H9 (cell line): ENCODE data around the gene CCDC57. TPM values are rescaled to one million over a fixed set of nuclear protein-coding genes. Genes with fewer than 3 reads are reported as not detected.
A peak's percentile ranks its signal among the peaks of the same experiment; 100 is the strongest.

Source experiments
- DNase-seq: peaks from one replicate; pipeline ENCODE4 v3.0.0-alpha.2; 2017
- H2AFZ ChIP-seq: one replicate; pipeline ENCODE4 v1.6.1; 2013; ENCODE audit warnings: mild to moderate bottlenecking, low read length, control low read depth, moderate library complexity
- H2AK5ac ChIP-seq: 2 replicates; pipeline ENCODE4 v1.6.1; 2013; ENCODE audit warnings: low read length, control low read depth, mixed read lengths; ENCODE audit not compliant: insufficient read length
- H2BK120ac ChIP-seq: one replicate; pipeline ENCODE4 v1.6.1; 2013; ENCODE audit warnings: low read depth, mild to moderate bottlenecking, low read length, control low read depth, inconsistent platforms; ENCODE audit not compliant: poor library complexity, severe bottlenecking
- H2BK12ac ChIP-seq: 2 replicates; pipeline ENCODE4 v1.6.1; 2013; ENCODE audit warnings: low read length, control low read depth, mixed read lengths, low read depth; ENCODE audit not compliant: insufficient read length
- H2BK15ac ChIP-seq: 2 replicates; pipeline ENCODE4 v1.6.1; 2013; ENCODE audit warnings: low read depth, low read length, control low read depth
- H2BK20ac ChIP-seq: one replicate; pipeline ENCODE4 v1.6.1; 2013; ENCODE audit warnings: low read depth, mild to moderate bottlenecking, low read length, control low read depth, inconsistent platforms; ENCODE audit not compliant: poor library complexity, severe bottlenecking
- H2BK5ac ChIP-seq: 2 replicates; pipeline ENCODE4 v1.6.1; 2013; ENCODE audit warnings: low read length, control low read depth, mixed read lengths; ENCODE audit not compliant: insufficient read length
- H3K14ac ChIP-seq: 2 replicates; pipeline ENCODE4 v1.6.1; 2013; ENCODE audit warnings: low read length, control low read depth; ENCODE audit not compliant: insufficient read depth
- H3K18ac ChIP-seq: 2 replicates; pipeline ENCODE4 v1.6.1; 2013; ENCODE audit warnings: low read depth, mild to moderate bottlenecking, mixed read lengths, low read length, control low read depth; ENCODE audit not compliant: insufficient read length
- H3K23ac ChIP-seq: 2 replicates; pipeline ENCODE4 v1.6.1; 2013; ENCODE audit warnings: low read length, control low read depth, mixed read lengths, low read depth; ENCODE audit not compliant: insufficient read length
- H3K23me2 ChIP-seq: 2 replicates; pipeline ENCODE4 v1.6.1; 2013; ENCODE audit warnings: low read depth, mild to moderate bottlenecking, mixed read lengths, low read length, control low read depth; ENCODE audit not compliant: insufficient read length, poor library complexity, severe bottlenecking
- H3K27ac ChIP-seq: 2 replicates; pipeline ENCODE4 v1.5.1; 2013; ENCODE audit warnings: low read length, control low read depth, mixed read lengths, low read depth; ENCODE audit not compliant: insufficient read length
- H3K27me3 ChIP-seq: 2 replicates; pipeline ENCODE4 v1.6.1; 2013; ENCODE audit warnings: low read length, control low read depth, inconsistent platforms; ENCODE audit not compliant: insufficient read depth
- H3K4ac ChIP-seq: 2 replicates; pipeline ENCODE4 v1.6.1; 2013; ENCODE audit warnings: low read depth, mild to moderate bottlenecking, control low read depth, inconsistent platforms, low read length, moderate library complexity
- H3K4me1 ChIP-seq: 2 replicates; pipeline ENCODE4 v1.6.1; 2013; ENCODE audit warnings: low read length, control low read depth, inconsistent platforms; ENCODE audit not compliant: insufficient read depth
- H3K4me2 ChIP-seq: 2 replicates; pipeline ENCODE4 v1.6.1; 2013; ENCODE audit warnings: low read length, control low read depth, mixed read lengths; ENCODE audit not compliant: insufficient read length, insufficient read depth
- H3K56ac ChIP-seq: 2 replicates; pipeline ENCODE4 v1.6.1; 2013; ENCODE audit warnings: low read depth, mild to moderate bottlenecking, mixed read lengths, low read length, control low read depth; ENCODE audit not compliant: insufficient read length
- H3K79me1 ChIP-seq: 2 replicates; pipeline ENCODE4 v1.6.1; 2013; ENCODE audit warnings: low read depth, mild to moderate bottlenecking, moderate library complexity, low read length, control low read depth, inconsistent platforms; ENCODE audit not compliant: insufficient read depth, poor library complexity, severe bottlenecking
- H3K79me2 ChIP-seq: 2 replicates; pipeline ENCODE4 v1.6.1; 2013; ENCODE audit warnings: low read length, control low read depth, inconsistent platforms; ENCODE audit not compliant: insufficient read depth
- H3K9ac ChIP-seq: 2 replicates; pipeline ENCODE4 v1.6.1; 2013; ENCODE audit warnings: low read length, control low read depth, mixed read lengths; ENCODE audit not compliant: insufficient read length; ENCODE audit errors: extremely low read depth
- H3K9me3 ChIP-seq: one replicate; pipeline ENCODE4 v1.6.1; 2013; ENCODE audit warnings: low read depth, low read length, inconsistent platforms; ENCODE audit not compliant: control insufficient read depth
- H3T11ph ChIP-seq: one replicate; pipeline ENCODE4 v1.6.1; 2013; ENCODE audit warnings: mild to moderate bottlenecking, low read length, control low read depth, inconsistent platforms
- H4K20me1 ChIP-seq: one replicate; pipeline ENCODE4 v1.6.1; 2013; ENCODE audit not compliant: control insufficient read depth, insufficient read length, insufficient read depth
- H4K5ac ChIP-seq: 2 replicates; pipeline ENCODE4 v1.6.1; 2013; ENCODE audit warnings: low read depth, mild to moderate bottlenecking, mixed read lengths, low read length, control low read depth; ENCODE audit not compliant: insufficient read length
- H4K8ac ChIP-seq: replicated peaks from 2 replicates; pipeline ENCODE4 v1.6.1; 2013; ENCODE audit warnings: low read length, control low read depth, mixed read lengths, low read depth; ENCODE audit not compliant: insufficient read length
- H4K91ac ChIP-seq: 2 replicates; pipeline ENCODE4 v1.6.1; 2013; ENCODE audit warnings: low read depth, mild to moderate bottlenecking, moderate library complexity, mixed read lengths, low read length, control low read depth; ENCODE audit not compliant: insufficient read length
- H3K27ac Mint-ChIP-seq, 3 experiments: 2 replicates in 2 of 3; 3 replicates in 1 of 3; pipeline ENCODE4 v1.8.0; 2020 to 2021; ENCODE audit warnings: mixed read lengths in 3 of 3, mild to moderate bottlenecking in 1 of 3, moderate library complexity in 1 of 3
- H3K27me3 Mint-ChIP-seq: 2 replicates; pipeline ENCODE4 v1.8.0; 2021; ENCODE audit warnings: low read depth, mild to moderate bottlenecking, moderate library complexity, mixed read lengths
- H3K36me3 Mint-ChIP-seq, 3 experiments: 2 replicates in 2 of 3; 3 replicates in 1 of 3; pipeline ENCODE4 v1.8.0; 2020 to 2021; ENCODE audit warnings: low read depth in 3 of 3, mixed read lengths in 3 of 3; ENCODE audit not compliant: insufficient read depth in 1 of 3
- H3K4me1 Mint-ChIP-seq, 2 experiments: 2 replicates each; pipeline ENCODE4 v1.8.0; 2020; ENCODE audit warnings: mixed read lengths in 2 of 2
- H3K4me3 Mint-ChIP-seq, 2 experiments: 2 replicates in 1 of 2; 3 replicates in 1 of 2; pipeline ENCODE4 v1.8.0; 2020 to 2021; ENCODE audit warnings: mild to moderate bottlenecking in 2 of 2, mixed read lengths in 2 of 2, moderate library complexity in 1 of 2
- H3K9me3 Mint-ChIP-seq, 2 experiments: 2 replicates in 1 of 2; 3 replicates in 1 of 2; pipeline ENCODE4 v1.8.0; 2020; ENCODE audit warnings: mild to moderate bottlenecking in 2 of 2, mixed read lengths in 2 of 2, moderate library complexity in 1 of 2
- CTCF ChIP-seq: fragments of 200-600 bp; sonication (generic); conservative IDR thresholded peaks from 3 replicates; pipeline ENCODE4 v1.8.0; 2021; ENCODE audit warnings: antibody characterized with exemption, mild to moderate bottlenecking
- WGBS: extraction: QIAGEN DNeasy Blood & Tissue Kit; methylation state at CpG from one replicate; pipeline ENCODE4 v1.1.7; 2013; ENCODE audit warnings: missing lambda C conversion rate, low lambda C conversion rate, mixed read lengths; ENCODE audit not compliant: insufficient read length; ENCODE audit errors: extremely low coverage; 5-methylcytosine and 5-hydroxymethylcytosine counted together
- total RNA-seq: library from RNA; stranded (reverse); gene quantifications from 2 replicates; pipeline ENCODE4 v1.2.1, GENCODE V29; 2021

Gene CCDC57
- total RNA-seq, 1 experiment from 2014 or later: 11.0 TPM

GRCh38 chr17:82173351-82174041 is 39.1 kb downstream of the CCDC57 start:
- Histone ChIP-seq H2BK120ac (no peak overlapping the region), H3K4me2 (peak overlapping the region; percentile 22), H4K5ac (no peak overlapping the region), H2BK12ac (no peak overlapping the region), H3K4me1 (peaks cover 3% of the 10 kb centered on the region), H2AK5ac (no peak overlapping the region), H3K4ac (no peak overlapping the region), H2BK20ac (no peak overlapping the region), H3K79me1 (no peaks in the 10 kb centered on the region), H2BK5ac (no peak overlapping the region), H3K18ac (no peak overlapping the region), H3K9me3 (no peaks in the 10 kb centered on the region), H3K56ac (no peak overlapping the region), H4K8ac (no peak overlapping the region), H3K14ac (no peak overlapping the region), H2BK15ac (no peak overlapping the region), H3K27ac (no peak overlapping the region), H2AFZ (no peak overlapping the region), H3K23me2 (no peaks in the 10 kb centered on the region), H3K27me3 (peaks cover 69% of the 10 kb centered on the region), H4K20me1 (no peaks in the 10 kb centered on the region), H3K9ac (no peak overlapping the region), H3K79me2 (no peaks in the 10 kb centered on the region), H4K91ac (no peak overlapping the region), H3K23ac (no peak overlapping the region), H3T11ph (no peak overlapping the region)
- no CpG with 5 or more reads among the region's 18 CpGs for WGBS
- peak overlapping the region; percentile 35 to 73 for H3K4me3 Mint-ChIP-seq
- H3K36me3 Mint-ChIP-seq: peaks cover 28 to 36% (median 34%) of the 10 kb centered on the region in 3 experiments
- H3K27me3 Mint-ChIP-seq: peaks cover 100% of the 10 kb centered on the region
- peak; percentile 67 for DNase-seq
- no peak overlapping the region; a peak in 1 of 7 replicates for H3K27ac Mint-ChIP-seq
- H3K4me1 Mint-ChIP-seq: peaks cover 33 to 39% of the 10 kb centered on the region in 2 experiments
- H3K9me3 Mint-ChIP-seq: no peaks in the 10 kb centered on the region; a peak in 1 of 5 replicates
- TF ChIP-seq CTCF: no peak
